Mucosa of descending colon (tissue), 3 donors: Measurements from ENCODE around the gene GJB6. TPM values are rescaled to one million over a fixed set of nuclear protein-coding genes. Genes with fewer than 3 reads are reported as not detected.

ENCODE experiments used
- ATAC-seq: fragments of 200-7000 bp; cut with Tn5 transposase; one replicate; pipeline ENCODE4 v1.9.1; 2020; ENCODE audit warnings: mild to moderate bottlenecking, moderate library complexity
- DNase-seq, 3 donors: peaks; one replicate each; pipeline ENCODE4 v3.0.0-alpha.2; 2020
- H3K36me3 ChIP-seq: fragments of 200-600 bp; one replicate; pipeline ENCODE4 v1.8.0; 2021; ENCODE audit warnings: low read depth, mild to moderate bottlenecking
- H3K4me1 ChIP-seq: fragments of 200-600 bp; one replicate; pipeline ENCODE4 v1.8.0; 2021; ENCODE audit warnings: low read depth, mild to moderate bottlenecking
- H3K4me3 ChIP-seq: fragments of 200-600 bp; one replicate; pipeline ENCODE4 v1.8.0; 2021; ENCODE audit warnings: mild to moderate bottlenecking
- H3K9me3 ChIP-seq: fragments of 200-600 bp; one replicate; pipeline ENCODE4 v1.8.0; 2021; ENCODE audit warnings: mild to moderate bottlenecking
- intact Hi-C, 2 donors: fragments of 100-400 bp; cut with DNase I in 1 of 2; cut with micrococcal nuclease in 1 of 2; formaldehyde crosslinking; loops; one replicate each; pipeline versions ENCODE4 v1.11.0 to v1.11.1; 2022; cut with DNase I, micrococcal nuclease
- total RNA-seq, 3 donors: library from RNA; stranded (reverse); fragmentation: NEBNext Ultra II Directional in 2 of 3; extraction: Animal tissue kit (Norgen Biotek cat#: 25700) in 2 of 3; gene quantifications; one replicate each; pipeline versions ENCODE4 v1.2.1 to v1.2.4, GENCODE V29; 2021 to 2023
- TF ChIP-seq, protein P1 (sequence below): fragments of 200-600 bp; IDR thresholded peaks from one replicate; pipeline ENCODE4 v1.8.0; 2022; ENCODE audit warnings: antibody characterized with exemption, mild to moderate bottlenecking
- donor health status: DM: no; HTN: no; CAD: no; lungs with moderate emphysema.
- donor health status: DM: no; HTN: no; CAD: no.
- donor health status: DM: no; HTN: yes; CAD: no.

The GJB6 gene
- total RNA-seq, 3 donors from 2014 or later: not detected

DNA sequence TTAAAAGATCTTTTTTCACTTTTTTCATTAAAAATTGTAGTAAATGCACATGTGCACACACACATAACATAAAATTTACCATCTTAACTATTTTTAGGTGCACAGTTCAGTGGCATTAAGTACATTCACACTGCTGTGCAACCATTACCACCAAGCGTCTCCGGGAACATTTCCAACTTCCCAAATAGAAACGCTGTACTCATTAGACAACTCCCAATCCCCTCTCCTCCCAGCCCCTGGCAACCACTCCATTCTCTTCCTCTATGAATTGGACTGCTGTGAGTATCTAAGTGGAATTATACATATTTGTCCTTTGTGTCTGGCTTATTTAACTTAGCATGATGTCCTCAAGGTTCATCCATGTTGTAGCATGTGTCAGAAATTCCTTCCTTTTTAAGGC is 50.9 kb downstream of the GJB6 start:
- intact Hi-C loops: no loop called here
- H3K4me1 ChIP-seq: no peaks in the 10 kb centered on the region
- DNase-seq (no peak), ATAC-seq (no peak)
- H3K9me3 ChIP-seq: no peaks in the 10 kb centered on the region
- TF ChIP-seq, protein P1, sequence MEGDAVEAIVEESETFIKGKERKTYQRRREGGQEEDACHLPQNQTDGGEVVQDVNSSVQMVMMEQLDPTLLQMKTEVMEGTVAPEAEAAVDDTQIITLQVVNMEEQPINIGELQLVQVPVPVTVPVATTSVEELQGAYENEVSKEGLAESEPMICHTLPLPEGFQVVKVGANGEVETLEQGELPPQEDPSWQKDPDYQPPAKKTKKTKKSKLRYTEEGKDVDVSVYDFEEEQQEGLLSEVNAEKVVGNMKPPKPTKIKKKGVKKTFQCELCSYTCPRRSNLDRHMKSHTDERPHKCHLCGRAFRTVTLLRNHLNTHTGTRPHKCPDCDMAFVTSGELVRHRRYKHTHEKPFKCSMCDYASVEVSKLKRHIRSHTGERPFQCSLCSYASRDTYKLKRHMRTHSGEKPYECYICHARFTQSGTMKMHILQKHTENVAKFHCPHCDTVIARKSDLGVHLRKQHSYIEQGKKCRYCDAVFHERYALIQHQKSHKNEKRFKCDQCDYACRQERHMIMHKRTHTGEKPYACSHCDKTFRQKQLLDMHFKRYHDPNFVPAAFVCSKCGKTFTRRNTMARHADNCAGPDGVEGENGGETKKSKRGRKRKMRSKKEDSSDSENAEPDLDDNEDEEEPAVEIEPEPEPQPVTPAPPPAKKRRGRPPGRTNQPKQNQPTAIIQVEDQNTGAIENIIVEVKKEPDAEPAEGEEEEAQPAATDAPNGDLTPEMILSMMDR: no peak
- no peaks in the 10 kb centered on the region for H3K36me3 ChIP-seq
- no peak overlapping the region for H3K4me3 ChIP-seq

DNA sequence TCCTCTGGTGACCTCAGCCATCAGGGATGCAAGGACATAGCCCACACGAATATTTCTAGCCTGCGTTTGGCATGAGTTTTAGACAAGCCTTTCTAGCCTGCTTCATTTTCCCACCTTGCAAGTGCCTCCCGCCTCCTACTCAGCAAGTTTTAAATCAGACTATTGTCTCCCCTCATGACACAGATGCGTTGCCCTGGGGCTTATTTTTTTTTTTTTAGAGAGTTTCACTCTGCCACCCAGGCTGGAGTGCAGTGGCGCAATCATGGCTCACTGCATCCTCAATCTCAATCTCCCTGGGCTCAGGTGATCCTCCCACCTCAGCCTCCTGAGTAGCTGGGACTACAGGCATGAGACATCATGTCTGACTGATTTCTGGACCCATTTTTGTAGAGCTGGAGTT is 54.0 kb downstream of the GJB6 start:
- no peaks in the 10 kb centered on the region for H3K36me3 ChIP-seq
- H3K9me3 ChIP-seq: no peaks in the 10 kb centered on the region
- no peak for DNase-seq
- TF ChIP-seq, protein P1: no peak
- H3K4me1 ChIP-seq: no peaks in the 10 kb centered on the region
- no peak for ATAC-seq
- intact Hi-C loops: no loop called here
- no peak overlapping the region for H3K4me3 ChIP-seq

DNA sequence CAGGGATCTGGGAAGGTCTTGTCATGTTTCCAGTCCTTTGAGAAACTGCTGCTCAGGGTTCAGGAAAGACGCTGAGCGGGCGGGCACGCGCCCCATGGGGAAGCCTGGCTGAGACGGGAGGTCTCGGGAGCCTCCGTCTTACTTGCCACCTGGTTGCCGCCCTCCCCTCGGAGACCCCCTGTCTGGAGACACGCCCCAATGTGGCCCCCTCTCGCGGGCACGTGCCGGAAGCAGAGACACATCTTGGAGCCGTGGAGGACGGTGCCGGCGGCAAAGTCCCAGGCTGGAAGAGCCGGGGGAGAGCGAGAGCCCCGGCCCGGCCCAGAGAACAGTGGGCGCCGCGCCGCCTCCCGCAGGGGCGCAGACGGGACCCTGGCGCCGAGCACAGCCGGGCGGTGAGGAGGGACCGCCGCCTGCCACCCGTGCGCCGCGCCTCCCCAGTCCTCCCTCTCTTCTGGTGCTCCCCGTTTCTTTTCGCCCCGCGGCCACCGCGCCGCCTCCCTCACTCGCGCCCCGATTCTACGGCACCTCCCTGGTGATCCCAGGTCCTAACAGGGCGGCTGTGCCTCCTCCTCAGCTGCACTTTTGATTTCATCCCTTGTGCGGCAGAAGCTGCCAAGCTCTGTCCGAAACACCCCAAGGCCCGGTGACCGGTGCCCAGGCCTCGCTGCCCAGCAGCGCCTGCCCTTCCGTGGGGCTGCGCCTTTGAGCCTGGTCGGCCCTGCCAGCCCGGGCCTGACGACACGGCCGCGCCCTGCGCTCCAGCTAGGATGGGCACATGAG is 54.9 kb downstream of the GJB6 start:
- Histone ChIP-seq H3K36me3 (no peaks in the 10 kb centered on the region), H3K4me3 (no peak overlapping the region), H3K4me1 (no peaks in the 10 kb centered on the region), H3K9me3 (no peaks in the 10 kb centered on the region)
- intact Hi-C loops: no loop called here
- DNase-seq (no peak), ATAC-seq (no peak)
- TF ChIP-seq, protein P1: no peak

DNA sequence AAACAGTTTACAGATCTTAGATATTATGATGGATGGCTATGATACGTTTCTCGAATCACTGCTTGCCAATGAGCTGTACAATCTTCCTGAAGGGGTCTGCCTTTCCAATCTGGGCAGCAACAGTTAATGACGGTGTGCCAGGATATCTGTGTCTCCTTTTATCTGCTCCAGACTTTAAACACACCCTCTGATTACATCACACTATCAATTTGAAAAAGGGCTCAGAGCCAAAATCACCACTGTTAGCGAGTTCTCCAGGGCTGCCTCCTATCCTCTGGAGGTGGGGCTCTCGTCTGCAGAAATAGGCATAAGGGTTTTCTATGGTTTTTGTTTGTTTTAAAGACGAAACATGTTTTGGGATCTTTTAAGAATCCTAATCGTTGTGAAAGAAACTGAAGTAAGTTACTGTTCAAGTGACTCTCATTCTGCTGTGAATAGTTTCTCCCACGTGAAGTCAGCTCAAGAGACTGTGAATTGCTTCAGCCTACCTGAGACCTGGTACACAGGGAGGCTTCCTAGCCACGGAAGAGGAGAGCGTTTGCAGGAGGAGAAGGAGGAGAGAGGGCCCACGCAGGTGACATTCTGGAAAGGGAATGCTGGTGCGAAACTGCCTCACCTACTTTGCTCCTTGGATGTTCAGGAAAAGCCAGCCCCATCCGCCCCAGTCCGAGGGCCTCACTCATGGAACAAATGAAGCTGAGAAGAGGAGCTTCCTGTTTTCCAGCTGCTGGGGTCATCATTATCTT is 56.0 kb downstream of the GJB6 start:
- no peak for ATAC-seq
- no peak for DNase-seq

DNA sequence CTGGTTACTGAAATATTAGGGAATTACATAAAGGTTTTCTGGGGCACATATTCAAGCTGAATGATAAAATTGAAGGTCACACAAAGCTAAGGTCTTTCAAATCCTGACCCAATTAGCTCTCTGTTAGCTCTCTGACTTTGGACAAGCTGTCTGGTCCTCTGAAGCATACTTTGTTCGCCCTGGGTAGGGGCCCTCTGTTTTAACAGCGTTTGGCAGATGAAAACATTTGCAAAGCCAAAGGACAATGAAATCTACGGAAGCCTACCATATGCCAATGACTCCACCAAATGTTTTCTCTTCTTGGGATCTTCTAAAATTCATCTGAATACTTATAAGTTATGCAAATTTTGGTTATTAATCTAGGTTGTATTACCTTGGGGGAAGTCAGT is 56.7 kb downstream of the GJB6 start:
- H3K36me3 ChIP-seq: no peaks in the 10 kb centered on the region
- intact Hi-C loops: no loop called here
- H3K9me3 ChIP-seq: no peaks in the 10 kb centered on the region
- ATAC-seq (no peak), DNase-seq (no peak)
- H3K4me3 ChIP-seq: no peak overlapping the region
- TF ChIP-seq, protein P1: no peak
- no peaks in the 10 kb centered on the region for H3K4me1 ChIP-seq

More for the DNA sequence above, 56.0 kb downstream of the GJB6 start:
- no peak overlapping the region for H3K4me3 ChIP-seq
- H3K36me3 ChIP-seq: no peaks in the 10 kb centered on the region
- H3K4me1 ChIP-seq: no peaks in the 10 kb centered on the region
- intact Hi-C loops: no loop called here
- H3K9me3 ChIP-seq: no peaks in the 10 kb centered on the region
- TF ChIP-seq, protein P1: no peak
